HCT116 (cell line): ENCODE measurements around the gene FAM53B. TPM values are rescaled to one million over a fixed set of nuclear protein-coding genes. Genes with fewer than 3 reads are reported as not detected.

Source experiments
- ATAC-seq: fragments of 200-7000 bp; cut with Tn5 transposase; 2 replicates; pipeline ENCODE4 v1.9.1; 2020; ENCODE audit warnings: mild to moderate bottlenecking, moderate library complexity
- BruUV-seq: library from RNA; stranded (reverse); fragments of 400-500 nt; replicated peaks from 2 replicates; lab custom pipeline; 2021; lab: Mats Ljungman, UMichigan
- CTCF ChIA-PET: fragments of 300-600 bp; sonication (Branson Sonifier 250); formaldehyde crosslinking; loops from one replicate; lab custom pipeline; 2021; ENCODE audit warnings: antibody characterized with exemption; lab: Charles Lee
- POLR2A ChIA-PET: fragments of 300-600, 350-600 bp; sonication (Branson Sonifier 250); formaldehyde crosslinking; loops from one replicate; lab custom pipeline; 2021; ENCODE audit warnings: antibody characterized with exemption; lab: Charles Lee
- RAD21 ChIA-PET, 2 experiments: fragments of 300-600 bp; sonication (Branson Sonifier 250); formaldehyde crosslinking; loops; one replicate each; lab custom pipeline; 2023; ENCODE audit warnings: low total read pairs in 2 of 2; ENCODE audit not compliant: uncharacterized antibody in 2 of 2, unreplicated experiment in 2 of 2, low non-redundant PET in 1 of 2; lab: Charles Lee
- DNase-seq: peaks from one replicate; pipeline ENCODE4 v3.0.0-alpha.2; 2010; ENCODE audit warnings: low read depth, low spot score
- H2AFZ ChIP-seq: fragments of 200-600 bp; shearing (Covaris generic), sonication (generic); 2 replicates; pipeline ENCODE4 v1.6.1; 2017; ENCODE audit warnings: low read depth, mixed run types, mixed read lengths, antibody characterized with exemption, low read length; ENCODE audit not compliant: poor library complexity, severe bottlenecking
- H3K27ac ChIP-seq: 2 replicates; pipeline ENCODE4 v1.5.1; 2012; ENCODE audit warnings: low read depth, low read length
- H3K27me3 ChIP-seq: fragments of 200-600 bp; sonication (generic); 2 replicates; pipeline ENCODE4 v1.6.1; 2016; ENCODE audit warnings: mixed run types, low read length, mixed read lengths; ENCODE audit not compliant: insufficient read depth
- H3K36me3 ChIP-seq, 2 experiments: fragments of 200-500 bp in 1 of 2; fragments of 200-600 bp in 1 of 2; sonication (Bioruptor generic) in 1 of 2; sonication (generic) in 1 of 2; 2 replicates each; pipeline versions ENCODE4 v1.5.1 to v1.6.1; 2014 to 2016; ENCODE audit warnings: low read length in 2 of 2, inconsistent platforms in 1 of 2, mixed read lengths in 1 of 2, mixed run types in 1 of 2; ENCODE audit not compliant: insufficient read depth in 2 of 2, control insufficient read depth in 1 of 2
- H3K4me1 ChIP-seq, 2 experiments: fragments of 200-600 bp in 1 of 2; sonication (generic) in 1 of 2; 2 replicates each; pipeline versions ENCODE4 v1.5.1 to v1.6.1; 2012 to 2017; ENCODE audit warnings: low read length in 2 of 2, inconsistent platforms in 1 of 2, mild to moderate bottlenecking in 1 of 2, mixed read lengths in 1 of 2, mixed run types in 1 of 2, moderate library complexity in 1 of 2; ENCODE audit not compliant: insufficient read depth in 2 of 2, control insufficient read depth in 1 of 2
- H3K4me2 ChIP-seq: fragments of 200-600 bp; sonication (generic); 2 replicates; pipeline ENCODE4 v1.6.1; 2017; ENCODE audit warnings: mixed run types, low read length, mixed read lengths
- H3K4me3 ChIP-seq, 2 experiments: fragments of 200-600 bp in 1 of 2; sonication (generic) in 1 of 2; replicated peaks in 1 of 2; 2 replicates each; pipeline ENCODE4 v1.5.1; 2011 to 2016; ENCODE audit warnings: low read length in 2 of 2, control low read depth in 1 of 2, low read depth in 1 of 2, mild to moderate bottlenecking in 1 of 2, mixed read lengths in 1 of 2, mixed run types in 1 of 2
- H3K79me2 ChIP-seq: fragments of 200-600 bp; sonication (generic); 2 replicates; pipeline ENCODE4 v1.6.1; 2017; ENCODE audit warnings: mild to moderate bottlenecking, mixed run types, low read length, moderate library complexity, mixed read lengths; ENCODE audit not compliant: insufficient read depth
- H3K9ac ChIP-seq: fragments of 200-600 bp; sonication (generic); 2 replicates; pipeline ENCODE4 v1.6.1; 2016; ENCODE audit warnings: low read length, mixed read lengths
- H3K9me2 ChIP-seq: fragments of 200-600 bp; sonication (generic), shearing (Covaris generic); 2 replicates; pipeline ENCODE4 v1.6.1; 2017; ENCODE audit warnings: mixed run types, mild to moderate bottlenecking, moderate library complexity; ENCODE audit not compliant: insufficient read depth
- H3K9me3 ChIP-seq, 2 experiments: fragments of 200-500 bp in 1 of 2; fragments of 200-600 bp in 1 of 2; sonication (Bioruptor generic) in 1 of 2; sonication (generic) in 1 of 2; 2 replicates each; pipeline ENCODE4 v1.6.1; 2014 to 2017; ENCODE audit warnings: low read length in 2 of 2, mixed read lengths in 2 of 2, inconsistent platforms in 1 of 2, low read depth in 1 of 2, mild to moderate bottlenecking in 1 of 2, mixed run types in 1 of 2, moderate library complexity in 1 of 2; ENCODE audit not compliant: control insufficient read depth in 1 of 2, insufficient read depth in 1 of 2
- H4K20me1 ChIP-seq: fragments of 200-600 bp; sonication (generic), shearing (Covaris generic); 2 replicates; pipeline ENCODE4 v1.6.1; 2017; ENCODE audit warnings: mixed run types, mild to moderate bottlenecking, moderate library complexity; ENCODE audit not compliant: insufficient read depth
- CEBPB ChIP-seq: IDR thresholded peaks from 2 replicates; pipeline ENCODE4 v1.6.1; 2012; ENCODE audit warnings: low read depth
- ELF1 ChIP-seq: IDR thresholded peaks from 2 replicates; pipeline ENCODE4 v1.6.1; 2012; ENCODE audit warnings: low read depth, borderline replicate concordance
- EZH2 ChIP-seq: fragments of 200-600 bp; sonication (generic); IDR thresholded peaks from 2 replicates; pipeline ENCODE4 v1.6.1; 2017; ENCODE audit warnings: antibody characterized with exemption, mixed run types
- FOSL1 ChIP-seq: IDR thresholded peaks from 2 replicates; pipeline ENCODE4 v1.6.1; 2012; ENCODE audit warnings: low read depth
- JUND ChIP-seq: IDR thresholded peaks from 2 replicates; pipeline ENCODE4 v1.6.1; 2012
- MAX ChIP-seq: IDR thresholded peaks from 2 replicates; pipeline ENCODE4 v1.6.1; 2012
- POLR2A ChIP-seq: IDR thresholded peaks from 2 replicates; pipeline ENCODE4 v1.7.0; 2011; ENCODE audit warnings: borderline replicate concordance; ENCODE audit not compliant: insufficient read depth, insufficient read length; ENCODE audit errors: extremely low read depth
- SP1 ChIP-seq: IDR thresholded peaks from 2 replicates; pipeline ENCODE4 v1.6.1; 2012; ENCODE audit warnings: low read depth
- SRF ChIP-seq: IDR thresholded peaks from 2 replicates; pipeline ENCODE4 v1.6.1; 2012; ENCODE audit warnings: low read depth
- TCF7L2 ChIP-seq: IDR thresholded peaks from 2 replicates; pipeline ENCODE4 v1.7.0; 2011; ENCODE audit warnings: borderline replicate concordance, inconsistent platforms; ENCODE audit not compliant: insufficient read depth, insufficient read length; ENCODE audit errors: extremely low read depth
- YY1 ChIP-seq: IDR thresholded peaks from 2 replicates; pipeline ENCODE4 v1.6.1; 2011; ENCODE audit warnings: low read length, low read depth, moderate library complexity, mild to moderate bottlenecking; ENCODE audit not compliant: insufficient replicate concordance; ENCODE audit errors: extremely low read depth
- ZBTB33 ChIP-seq: IDR thresholded peaks from 2 replicates; pipeline ENCODE4 v1.6.1; 2011; ENCODE audit warnings: mild to moderate bottlenecking, low read length, moderate library complexity; ENCODE audit not compliant: insufficient replicate concordance; ENCODE audit errors: extremely low read depth
- ZFX ChIP-seq: fragments of 450-650 bp; IDR thresholded peaks from 2 replicates; pipeline ENCODE4 v1.6.1; 2017
- ZNF274 ChIP-seq: fragments of 200-500 bp; sonication (Bioruptor generic); IDR thresholded peaks from 2 replicates; pipeline ENCODE4 v1.6.1; 2014; ENCODE audit warnings: mild to moderate bottlenecking, low read depth, low read length, inconsistent platforms
- intact Hi-C: fragments of 100-400 bp; cut with micrococcal nuclease; formaldehyde crosslinking; loops from 2 replicates; pipeline ENCODE4 v1.10.0; 2022
- total RNA-seq: library from RNA; stranded (reverse); gene quantifications from one replicate; pipeline ENCODE4 v1.2.1, GENCODE V29; 2021; ENCODE audit not compliant: unreplicated experiment
- TF ChIP-seq, protein P1 (sequence below): IDR thresholded peaks from 2 replicates; pipeline ENCODE4 v1.6.1; 2012

FAM53B gene
- total RNA-seq, 1 experiment from 2014 or later = 19.6 TPM

GRCh38 chr10:124637091-124637700 is 107.0 kb downstream of the FAM53B start:
- intact Hi-C loops = no loop called here
- H3K9ac ChIP-seq = no peak overlapping the region
- CTCF ChIA-PET = interaction anchor here (1.4 kb wide), 1 partner anchor 9 kb away, joined by 3 read pairs; no protein-coding TSS in a partner anchor

More at GRCh38 chr10:124637091-124637700, 107.0 kb downstream of the FAM53B start:
- no peaks in the 10 kb centered on the region for H3K79me2 ChIP-seq
- TF ChIP-seq YY1 (no peak), FOSL1 (no peak), EZH2 (no peak), SRF (no peak), MAX (no peak), ZNF274 (no peak), JUND (no peak), TCF7L2 (no peak), ZFX (no peak), POLR2A (no peak), ELF1 (no peak), CEBPB (no peak), ZBTB33 (no peak), SP1 (no peak)
- TF ChIP-seq, protein P1, sequence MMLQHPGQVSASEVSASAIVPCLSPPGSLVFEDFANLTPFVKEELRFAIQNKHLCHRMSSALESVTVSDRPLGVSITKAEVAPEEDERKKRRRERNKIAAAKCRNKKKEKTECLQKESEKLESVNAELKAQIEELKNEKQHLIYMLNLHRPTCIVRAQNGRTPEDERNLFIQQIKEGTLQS = no peak
- TF ChIP-seq, all 23 proteins: peak for 0
- ChIA-PET POLR2A (no interaction called here), RAD21 (no interaction called here)
- BruUV-seq = no TSS peak
- Histone ChIP-seq H3K27ac (no peak overlapping the region), H2AFZ (no peak overlapping the region), H3K4me1 (no peaks in the 10 kb centered on the region), H3K9me3 (no peaks in the 10 kb centered on the region), H3K27me3 (no peaks in the 10 kb centered on the region), H4K20me1 (no peaks in the 10 kb centered on the region), H3K36me3 (no peaks in the 10 kb centered on the region), H3K9me2 (no peaks in the 10 kb centered on the region), H3K4me2 (no peak overlapping the region), H3K4me3 (no peak overlapping the region)
- DNase-seq = no peak
- ATAC-seq = no peak
